ENCODE results near the gene ZNF175. TPM values are rescaled to one million over a fixed set of nuclear protein-coding genes. Genes with fewer than 3 reads are reported as not detected.

The ZNF175 gene
- total and polyA plus RNA-seq, 9 of the 15 experiments (the other 6 are each of a cell fraction or from before 2014, with no cell fraction given), result 3.7 to 37.9 (median 14.0) TPM

DNA sequence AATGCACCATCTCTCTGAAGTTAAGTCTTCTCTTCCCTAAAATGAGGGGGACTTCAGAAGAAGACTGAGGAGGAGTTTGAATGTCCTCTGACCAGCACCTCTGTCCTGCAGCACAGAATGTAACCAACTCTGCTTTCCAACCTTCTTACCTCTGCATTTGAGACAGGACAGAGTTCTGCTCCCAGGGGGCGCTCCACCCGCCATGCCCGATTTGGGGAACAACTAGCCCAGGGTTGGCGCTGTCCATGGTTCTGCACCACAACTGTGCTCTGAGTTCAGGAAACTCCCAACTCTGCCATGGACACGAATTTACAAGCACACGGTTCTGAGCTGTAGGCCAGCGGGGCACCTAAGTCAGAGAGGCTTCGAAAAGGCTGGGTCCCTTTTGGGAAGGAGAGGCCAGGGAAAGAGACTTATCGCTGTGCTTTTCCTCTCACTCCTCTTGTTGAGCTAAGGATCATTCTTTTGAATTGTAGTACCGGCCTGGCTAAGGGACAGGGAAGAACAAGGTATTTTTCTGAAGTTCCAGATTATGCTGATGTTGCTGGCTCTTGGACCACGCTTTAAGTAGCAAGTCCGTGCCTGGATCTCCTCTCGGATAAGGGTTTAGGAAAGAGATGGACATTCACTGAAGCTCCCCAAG, 37.0 kb downstream of the ZNF175 start (continued):
- TF ChIP-seq ZNF830 (CRISPR knock-in tag; IDR thresholded peaks at IDR 0.05) (no peak), ERF (CRISPR knock-in tag; IDR thresholded peaks at IDR 0.05) (no peak), FOXJ2 (tag; IDR thresholded peaks at IDR 0.05) (peak; percentile 44; the same call in 1 of the 2 replicates), RBM14 (IDR thresholded peaks at IDR 0.05; ENCODE audit: borderline replicate concordance, insufficient read depth, low read depth, low read length) (no peak), ZC3H11A (IDR thresholded peaks at IDR 0.05; ENCODE audit: low read depth, low read length) (no peak), FOXP1 (CRISPR knock-in tag; IDR thresholded peaks at IDR 0.05) (peak; percentile 95), NELFE (IDR thresholded peaks at IDR 0.05; ENCODE audit: insufficient read depth, insufficient read length) (no peak), ZNF507 (tag; conservative IDR thresholded peaks at IDR 0.05) (no peak), GATAD2A (IDR thresholded peaks at IDR 0.05) (no peak), ETS2 (tag; IDR thresholded peaks at IDR 0.05; ENCODE audit: borderline replicate concordance, poor library complexity, severe bottlenecking) (no peak), ZNF140 (CRISPR knock-in tag; IDR thresholded peaks at IDR 0.05) (no peak), KLF13 (tag; IDR thresholded peaks at IDR 0.05; ENCODE audit: borderline replicate concordance, low read depth) (0 out of 2 replicates have a peak, but pooled peaks have one; percentile 32), MAFG (tag; conservative IDR thresholded peaks at IDR 0.05) (no peak), CBX2 (IDR thresholded peaks at IDR 0.05; ENCODE audit: insufficient read depth, low read length, poor library complexity, severe bottlenecking) (no peak), HSF4 (CRISPR knock-in tag; IDR thresholded peaks at IDR 0.05; ENCODE audit: borderline replicate concordance) (no peak)
- TF ChIP-seq, protein P1, sequence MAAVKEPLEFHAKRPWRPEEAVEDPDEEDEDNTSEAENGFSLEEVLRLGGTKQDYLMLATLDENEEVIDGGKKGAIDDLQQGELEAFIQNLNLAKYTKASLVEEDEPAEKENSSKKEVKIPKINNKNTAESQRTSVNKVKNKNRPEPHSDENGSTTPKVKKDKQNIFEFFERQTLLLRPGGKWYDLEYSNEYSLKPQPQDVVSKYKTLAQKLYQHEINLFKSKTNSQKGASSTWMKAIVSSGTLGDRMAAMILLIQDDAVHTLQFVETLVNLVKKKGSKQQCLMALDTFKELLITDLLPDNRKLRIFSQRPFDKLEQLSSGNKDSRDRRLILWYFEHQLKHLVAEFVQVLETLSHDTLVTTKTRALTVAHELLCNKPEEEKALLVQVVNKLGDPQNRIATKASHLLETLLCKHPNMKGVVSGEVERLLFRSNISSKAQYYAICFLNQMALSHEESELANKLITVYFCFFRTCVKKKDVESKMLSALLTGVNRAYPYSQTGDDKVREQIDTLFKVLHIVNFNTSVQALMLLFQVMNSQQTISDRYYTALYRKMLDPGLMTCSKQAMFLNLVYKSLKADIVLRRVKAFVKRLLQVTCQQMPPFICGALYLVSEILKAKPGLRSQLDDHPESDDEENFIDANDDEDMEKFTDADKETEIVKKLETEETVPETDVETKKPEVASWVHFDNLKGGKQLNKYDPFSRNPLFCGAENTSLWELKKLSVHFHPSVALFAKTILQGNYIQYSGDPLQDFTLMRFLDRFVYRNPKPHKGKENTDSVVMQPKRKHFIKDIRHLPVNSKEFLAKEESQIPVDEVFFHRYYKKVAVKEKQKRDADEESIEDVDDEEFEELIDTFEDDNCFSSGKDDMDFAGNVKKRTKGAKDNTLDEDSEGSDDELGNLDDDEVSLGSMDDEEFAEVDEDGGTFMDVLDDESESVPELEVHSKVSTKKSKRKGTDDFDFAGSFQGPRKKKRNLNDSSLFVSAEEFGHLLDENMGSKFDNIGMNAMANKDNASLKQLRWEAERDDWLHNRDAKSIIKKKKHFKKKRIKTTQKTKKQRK (IDR thresholded peaks at IDR 0.05; ENCODE audit: borderline replicate concordance, low read depth, low read length), result no peak
- TF ChIP-seq, protein P2, sequence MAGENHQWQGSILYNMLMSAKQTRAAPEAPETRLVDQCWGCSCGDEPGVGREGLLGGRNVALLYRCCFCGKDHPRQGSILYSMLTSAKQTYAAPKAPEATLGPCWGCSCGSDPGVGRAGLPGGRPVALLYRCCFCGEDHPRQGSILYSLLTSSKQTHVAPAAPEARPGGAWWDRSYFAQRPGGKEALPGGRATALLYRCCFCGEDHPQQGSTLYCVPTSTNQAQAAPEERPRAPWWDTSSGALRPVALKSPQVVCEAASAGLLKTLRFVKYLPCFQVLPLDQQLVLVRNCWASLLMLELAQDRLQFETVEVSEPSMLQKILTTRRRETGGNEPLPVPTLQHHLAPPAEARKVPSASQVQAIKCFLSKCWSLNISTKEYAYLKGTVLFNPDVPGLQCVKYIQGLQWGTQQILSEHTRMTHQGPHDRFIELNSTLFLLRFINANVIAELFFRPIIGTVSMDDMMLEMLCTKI (IDR thresholded peaks at IDR 0.05; ENCODE audit: partially characterized antibody), result no peak
- TF ChIP-seq, protein P3, sequence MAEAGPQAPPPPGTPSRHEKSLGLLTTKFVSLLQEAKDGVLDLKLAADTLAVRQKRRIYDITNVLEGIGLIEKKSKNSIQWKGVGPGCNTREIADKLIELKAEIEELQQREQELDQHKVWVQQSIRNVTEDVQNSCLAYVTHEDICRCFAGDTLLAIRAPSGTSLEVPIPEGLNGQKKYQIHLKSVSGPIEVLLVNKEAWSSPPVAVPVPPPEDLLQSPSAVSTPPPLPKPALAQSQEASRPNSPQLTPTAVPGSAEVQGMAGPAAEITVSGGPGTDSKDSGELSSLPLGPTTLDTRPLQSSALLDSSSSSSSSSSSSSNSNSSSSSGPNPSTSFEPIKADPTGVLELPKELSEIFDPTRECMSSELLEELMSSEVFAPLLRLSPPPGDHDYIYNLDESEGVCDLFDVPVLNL (CRISPR knock-in tag; IDR thresholded peaks at IDR 0.05; ENCODE audit: low read depth), result peak; percentile 88; the same call in 1 of the 2 replicates
- TF ChIP-seq, protein P4, sequence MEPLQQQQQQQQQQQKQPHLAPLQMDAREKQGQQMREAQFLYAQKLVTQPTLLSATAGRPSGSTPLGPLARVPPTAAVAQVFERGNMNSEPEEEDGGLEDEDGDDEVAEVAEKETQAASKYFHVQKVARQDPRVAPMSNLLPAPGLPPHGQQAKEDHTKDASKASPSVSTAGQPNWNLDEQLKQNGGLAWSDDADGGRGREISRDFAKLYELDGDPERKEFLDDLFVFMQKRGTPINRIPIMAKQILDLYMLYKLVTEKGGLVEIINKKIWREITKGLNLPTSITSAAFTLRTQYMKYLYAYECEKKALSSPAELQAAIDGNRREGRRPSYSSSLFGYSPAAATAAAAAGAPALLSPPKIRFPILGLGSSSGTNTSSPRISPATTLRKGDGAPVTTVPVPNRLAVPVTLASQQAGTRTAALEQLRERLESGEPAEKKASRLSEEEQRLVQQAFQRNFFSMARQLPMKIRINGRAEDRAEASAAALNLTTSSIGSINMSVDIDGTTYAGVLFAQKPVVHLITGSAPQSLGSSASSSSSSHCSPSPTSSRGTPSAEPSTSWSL (CRISPR knock-in tag; IDR thresholded peaks at IDR 0.05; ENCODE audit: borderline replicate concordance), result no peak

Data from K562 (cell line).